MM.1S (cell line): Measurements from ENCODE around the gene FXYD2.
"Not testable (repeated sequence)": the region's sequence is repeated elsewhere in the genome, so short reads cannot be mapped to it uniquely, and the experiment has no call there.

ENCODE experiments used
- DNase-seq: peaks from one replicate; pipeline ENCODE4 v3.0.0-alpha.2; 2015
- H2AFZ ChIP-seq: fragments of 300-600 bp; sonication (generic); 2 replicates; pipeline ENCODE4 v1.6.0; 2016; ENCODE audit warnings: antibody characterized with exemption, low read length
- H3F3A ChIP-seq: fragments of 300-600 bp; sonication (generic); 2 replicates; pipeline ENCODE4 v1.6.1; 2016; ENCODE audit warnings: mild to moderate bottlenecking, antibody characterized with exemption, low read length, moderate library complexity, mixed read lengths; ENCODE audit not compliant: insufficient read depth
- H3K27ac ChIP-seq: fragments of 300-600 bp; sonication (generic); 2 replicates; pipeline ENCODE4 v1.5.1; 2016; ENCODE audit warnings: mild to moderate bottlenecking, low read length
- H3K27me3 ChIP-seq: fragments of 300-600 bp; sonication (generic); replicated peaks from 2 replicates; pipeline ENCODE4 v1.6.0; 2016; ENCODE audit warnings: low read length; ENCODE audit not compliant: insufficient read depth
- H3K36me3 ChIP-seq: fragments of 300-600 bp; sonication (generic); replicated peaks from 2 replicates; pipeline ENCODE4 v1.6.1; 2016; ENCODE audit warnings: mild to moderate bottlenecking, low read length, mixed read lengths; ENCODE audit not compliant: insufficient read depth
- H3K4me1 ChIP-seq: fragments of 300-600 bp; sonication (generic); 2 replicates; pipeline ENCODE4 v1.6.1; 2016; ENCODE audit warnings: low read length, mixed read lengths
- H3K4me2 ChIP-seq: fragments of 300-600 bp; sonication (generic); 2 replicates; pipeline ENCODE4 v1.6.0; 2016; ENCODE audit warnings: low read depth, low read length
- H3K4me3 ChIP-seq: fragments of 300-600 bp; sonication (generic); 2 replicates; pipeline ENCODE4 v1.5.1; 2016; ENCODE audit warnings: low read length, mixed read lengths
- H3K79me2 ChIP-seq: fragments of 300-600 bp; sonication (generic); 2 replicates; pipeline ENCODE4 v1.6.1; 2016; ENCODE audit warnings: mixed run types, low read length, mixed read lengths
- H3K9ac ChIP-seq: fragments of 300-600 bp; sonication (generic); 2 replicates; pipeline ENCODE4 v1.6.1; 2016; ENCODE audit warnings: low read length, mixed read lengths
- H3K9me2 ChIP-seq: fragments of 300-600 bp; sonication (generic); replicated peaks from 2 replicates; pipeline ENCODE4 v1.6.1; 2016; ENCODE audit warnings: mild to moderate bottlenecking, low read length, mixed read lengths; ENCODE audit not compliant: insufficient read depth
- H3K9me3 ChIP-seq: fragments of 300-600 bp; sonication (generic); replicated peaks from 2 replicates; pipeline ENCODE4 v1.6.1; 2016; ENCODE audit warnings: mild to moderate bottlenecking, low read length, mixed read lengths; ENCODE audit not compliant: insufficient read depth
- H4K20me1 ChIP-seq: fragments of 300-600 bp; sonication (generic); 2 replicates; pipeline ENCODE4 v1.6.1; 2016; ENCODE audit warnings: mild to moderate bottlenecking, low read length, moderate library complexity, mixed read lengths; ENCODE audit not compliant: insufficient read depth
- EZH2 ChIP-seq: fragments of 300-600 bp; sonication (generic); optimal IDR thresholded peaks from 2 replicates; pipeline ENCODE3; 2017; ENCODE audit warnings: low read depth, mild to moderate bottlenecking, antibody characterized with exemption, low read length, mixed read lengths
- EZH2phosphoT487 ChIP-seq: fragments of 300-600 bp; sonication (generic); IDR thresholded peaks from 2 replicates; pipeline ENCODE4 v1.6.1; 2018; ENCODE audit warnings: antibody characterized with exemption, low read length
- TF ChIP-seq, protein P1 (sequence below): fragments of 300-600 bp; sonication (generic); IDR thresholded peaks from 2 replicates; pipeline ENCODE4 v1.5.1; 2016; ENCODE audit warnings: antibody characterized with exemption, low read length, mixed read lengths

The FXYD2 gene

DNA sequence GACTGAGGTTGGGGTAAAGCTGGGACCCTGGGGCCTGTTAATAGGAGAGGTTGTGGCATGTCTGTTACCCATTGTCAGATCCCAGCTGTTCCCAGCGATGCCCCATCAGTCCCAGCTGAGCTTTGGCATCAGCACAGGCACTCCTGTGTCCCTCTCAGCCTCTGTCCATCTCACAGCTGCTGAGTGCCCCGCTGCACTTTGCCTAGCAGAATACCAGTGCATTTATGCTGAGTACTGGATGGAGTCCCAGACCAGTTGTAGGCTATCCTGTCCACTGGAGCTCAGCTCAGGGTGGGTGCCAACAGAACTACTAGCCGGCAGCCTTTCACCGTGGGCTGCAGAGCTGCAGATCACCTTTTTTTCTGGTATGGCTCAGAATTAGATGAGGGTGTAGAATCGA lies 42.0 kb upstream of the FXYD2 start:
- no peaks in the 10 kb centered on the region for H4K20me1 ChIP-seq
- DNase-seq = no peak
- H3K36me3 ChIP-seq = no peaks in the 10 kb centered on the region
- no peaks in the 10 kb centered on the region for H3K79me2 ChIP-seq
- no peak overlapping the region for H3K9ac ChIP-seq
- no peaks in the 10 kb centered on the region for H3K4me1 ChIP-seq
- H3K4me2 ChIP-seq = no peak overlapping the region
- no peak for TF ChIP-seq EZH2
- TF ChIP-seq, protein P1, sequence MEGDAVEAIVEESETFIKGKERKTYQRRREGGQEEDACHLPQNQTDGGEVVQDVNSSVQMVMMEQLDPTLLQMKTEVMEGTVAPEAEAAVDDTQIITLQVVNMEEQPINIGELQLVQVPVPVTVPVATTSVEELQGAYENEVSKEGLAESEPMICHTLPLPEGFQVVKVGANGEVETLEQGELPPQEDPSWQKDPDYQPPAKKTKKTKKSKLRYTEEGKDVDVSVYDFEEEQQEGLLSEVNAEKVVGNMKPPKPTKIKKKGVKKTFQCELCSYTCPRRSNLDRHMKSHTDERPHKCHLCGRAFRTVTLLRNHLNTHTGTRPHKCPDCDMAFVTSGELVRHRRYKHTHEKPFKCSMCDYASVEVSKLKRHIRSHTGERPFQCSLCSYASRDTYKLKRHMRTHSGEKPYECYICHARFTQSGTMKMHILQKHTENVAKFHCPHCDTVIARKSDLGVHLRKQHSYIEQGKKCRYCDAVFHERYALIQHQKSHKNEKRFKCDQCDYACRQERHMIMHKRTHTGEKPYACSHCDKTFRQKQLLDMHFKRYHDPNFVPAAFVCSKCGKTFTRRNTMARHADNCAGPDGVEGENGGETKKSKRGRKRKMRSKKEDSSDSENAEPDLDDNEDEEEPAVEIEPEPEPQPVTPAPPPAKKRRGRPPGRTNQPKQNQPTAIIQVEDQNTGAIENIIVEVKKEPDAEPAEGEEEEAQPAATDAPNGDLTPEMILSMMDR = no peak
- H3K27ac ChIP-seq = no peak overlapping the region
- H3K4me3 ChIP-seq = no peak overlapping the region
- no peaks in the 10 kb centered on the region for H3K9me3 ChIP-seq
- no peaks in the 10 kb centered on the region for H3F3A ChIP-seq
- H3K9me2 ChIP-seq = no peaks in the 10 kb centered on the region
- peaks cover 22% of the 10 kb centered on the region for H3K27me3 ChIP-seq
- no peak overlapping the region for H2AFZ ChIP-seq

DNA sequence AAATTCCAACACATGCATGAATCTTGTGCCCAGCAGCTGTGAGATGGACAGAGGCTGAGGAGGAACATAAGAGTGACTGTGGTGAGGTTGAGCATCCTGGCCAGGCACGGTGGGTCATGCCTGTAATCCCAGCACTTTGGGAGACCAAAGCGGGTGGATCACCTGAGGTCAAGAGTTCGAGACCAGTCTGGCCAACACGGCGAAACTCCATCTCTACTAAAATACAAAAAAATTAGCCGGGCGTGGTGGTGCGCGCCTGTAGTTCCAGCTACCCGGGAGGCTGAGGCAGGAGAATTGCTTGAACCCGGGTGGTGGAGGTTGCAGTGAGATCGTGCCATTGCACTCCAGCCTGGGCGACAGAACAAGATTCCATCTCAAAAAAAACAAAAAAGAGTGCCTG lies 41.0 kb upstream of the FXYD2 start:
- not testable (repeated sequence) for H3K79me2 ChIP-seq, H3K4me1 ChIP-seq, H3K36me3 ChIP-seq, H3K4me3 ChIP-seq, DNase-seq, H3F3A ChIP-seq, H3K27ac ChIP-seq, H3K9me2 ChIP-seq, H3K9me3 ChIP-seq, H2AFZ ChIP-seq, H3K4me2 ChIP-seq, H4K20me1 ChIP-seq, H3K9ac ChIP-seq
- H3K27me3 ChIP-seq = peaks cover 19% of the 10 kb centered on the region; the same call in 1 of the 2 replicates

DNA sequence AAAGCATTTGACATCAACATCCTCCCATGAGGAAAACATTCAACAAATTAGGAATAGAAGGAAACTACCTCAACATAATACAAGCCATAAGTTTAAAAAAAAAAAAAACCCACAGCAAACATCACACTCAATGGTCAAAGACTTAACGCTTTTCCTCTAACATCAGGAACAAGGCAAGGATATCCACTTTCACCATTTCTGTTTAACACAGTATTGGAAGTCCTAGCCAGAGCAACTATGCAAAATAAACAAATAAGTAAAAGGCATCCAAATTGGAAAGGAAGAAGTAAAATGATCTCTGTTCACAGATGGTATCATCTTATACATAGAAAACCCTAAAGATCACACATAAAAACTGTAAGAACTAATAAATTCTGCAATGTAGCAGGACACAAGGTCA lies 38.8 kb upstream of the FXYD2 start:
- Histone ChIP-seq H3K27me3 (peaks cover 12% of the 10 kb centered on the region; the same call in 1 of the 2 replicates), H3K4me1 (no peaks in the 10 kb centered on the region), H3K9me3 (no peaks in the 10 kb centered on the region), H3K4me3 (no peak overlapping the region), H3K79me2 (no peaks in the 10 kb centered on the region), H3K9me2 (no peaks in the 10 kb centered on the region), H3K27ac (no peak overlapping the region), H2AFZ (no peak overlapping the region), H4K20me1 (no peaks in the 10 kb centered on the region), H3K36me3 (no peaks in the 10 kb centered on the region), H3K4me2 (no peak overlapping the region), H3K9ac (no peak overlapping the region), H3F3A (no peaks in the 10 kb centered on the region)
- DNase-seq = no peak
- TF ChIP-seq, protein P1 = no peak
- TF ChIP-seq EZH2phosphoT487 (no peak), EZH2 (no peak)

DNA sequence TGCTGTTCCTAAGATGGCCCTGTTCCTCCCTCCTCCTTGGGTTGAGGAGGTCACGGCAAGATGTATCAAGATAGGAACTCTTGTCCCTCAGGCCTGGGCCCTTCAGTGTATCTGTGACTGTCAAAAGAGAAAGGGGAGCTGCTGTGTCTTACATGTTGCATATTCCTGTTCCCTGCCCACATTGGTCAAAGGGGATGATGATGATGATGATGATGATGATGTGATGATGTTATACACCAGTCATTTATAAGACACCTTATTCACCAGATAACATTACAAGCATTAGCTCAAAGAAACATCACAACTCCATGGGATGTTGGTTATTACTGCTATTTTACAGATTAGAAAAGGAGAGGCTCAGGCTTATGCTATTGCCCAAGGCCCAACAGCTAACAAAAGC lies 38.2 kb upstream of the FXYD2 start:
- Histone ChIP-seq H3F3A (no peaks in the 10 kb centered on the region), H3K4me3 (no peak overlapping the region), H3K27me3 (0 out of 2 replicates have a peak, but pooled peaks cover 16% of the 10 kb centered on the region), H4K20me1 (no peaks in the 10 kb centered on the region), H3K9ac (no peak overlapping the region), H3K9me3 (no peaks in the 10 kb centered on the region), H3K4me1 (no peaks in the 10 kb centered on the region), H3K36me3 (no peaks in the 10 kb centered on the region), H3K9me2 (no peaks in the 10 kb centered on the region), H3K27ac (no peak overlapping the region), H3K4me2 (no peak overlapping the region), H3K79me2 (no peaks in the 10 kb centered on the region), H2AFZ (no peak overlapping the region)
- no peak for DNase-seq
- TF ChIP-seq EZH2 (no peak), EZH2phosphoT487 (no peak)
- TF ChIP-seq, protein P1 = no peak
